Dermis blood vessel endothelial cell (primary cell): ENCODE measurements around the gene TPCN2. TPM values are rescaled to one million over a fixed set of nuclear protein-coding genes. Genes with fewer than 3 reads are reported as not detected.

ENCODE experiments used
- DNase-seq: peaks from one replicate; pipeline ENCODE4 v3.0.0; 2010
- total RNA-seq: library from RNA; depleted of rRNA; stranded (reverse); fragments of >200 nt; gene quantifications from 2 replicates; pipeline ENCODE4 v1.2.3, GENCODE V29; 2014

The TPCN2 gene
- total RNA-seq, 1 donor from 2014 or later, result 14.3 TPM

DNA sequence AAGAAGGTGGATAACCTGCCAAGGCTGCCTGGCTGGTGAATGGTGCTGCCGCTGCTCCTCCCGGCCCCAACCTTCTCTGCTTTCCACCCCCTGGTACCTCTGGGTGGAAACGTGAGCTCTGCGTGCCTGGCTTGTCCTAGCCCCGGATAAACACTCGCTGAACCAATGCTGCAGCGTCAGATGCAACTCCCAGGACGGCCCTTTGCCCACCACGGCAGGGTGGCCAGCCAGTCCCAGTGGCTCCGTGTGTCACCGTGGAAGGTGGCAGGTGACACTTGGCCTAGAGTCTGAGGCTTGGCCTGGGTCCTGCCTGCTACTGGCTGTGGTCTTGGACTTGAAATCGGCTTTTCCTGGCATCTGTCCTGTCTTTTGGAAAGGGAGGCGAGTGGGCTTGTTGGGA, 47.7 kb downstream of the TPCN2 start:
- DNase-seq, result no peak

GRCh38 chr11:69097263-69097662, 48.5 kb downstream of the TPCN2 start:
- DNase-seq, result no peak

- no peak for DNase-seq
Measured at GRCh38 chr11:69099180-69099579, 50.4 kb downstream of the TPCN2 start.

DNA sequence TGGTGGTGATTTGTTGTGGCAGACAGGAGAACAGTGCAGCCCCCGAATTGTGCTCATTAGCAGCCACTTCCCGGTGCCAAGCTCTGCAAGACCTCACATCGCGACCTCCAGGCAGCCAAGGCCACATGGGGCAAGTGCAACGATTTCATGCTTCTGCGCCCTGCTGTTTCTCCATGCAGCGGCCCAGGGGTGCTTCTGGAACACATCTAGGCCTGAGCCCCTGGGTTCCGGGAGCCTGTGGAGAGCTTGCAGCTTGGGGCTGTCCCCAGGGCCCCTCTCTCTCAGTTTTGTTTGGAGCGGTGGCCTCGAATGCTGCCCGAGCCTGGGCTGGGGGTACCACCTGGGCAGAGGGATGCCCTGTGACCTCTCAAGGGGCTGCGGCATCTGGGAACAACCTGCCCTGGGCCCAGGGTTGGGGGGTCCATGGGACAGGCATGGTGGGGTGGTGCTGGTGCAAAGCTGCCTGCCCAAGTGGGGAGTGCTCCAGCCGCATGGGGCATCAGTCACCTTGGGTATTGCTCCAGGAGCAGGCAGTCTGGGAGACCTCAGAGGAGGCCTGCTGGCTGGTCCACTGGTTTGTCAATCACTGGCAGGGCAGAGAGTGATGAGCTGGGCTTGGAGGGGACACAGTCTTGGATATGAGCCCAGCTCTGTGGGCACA, 51.9 kb downstream of the TPCN2 start:
- DNase-seq, result no peak

DNA sequence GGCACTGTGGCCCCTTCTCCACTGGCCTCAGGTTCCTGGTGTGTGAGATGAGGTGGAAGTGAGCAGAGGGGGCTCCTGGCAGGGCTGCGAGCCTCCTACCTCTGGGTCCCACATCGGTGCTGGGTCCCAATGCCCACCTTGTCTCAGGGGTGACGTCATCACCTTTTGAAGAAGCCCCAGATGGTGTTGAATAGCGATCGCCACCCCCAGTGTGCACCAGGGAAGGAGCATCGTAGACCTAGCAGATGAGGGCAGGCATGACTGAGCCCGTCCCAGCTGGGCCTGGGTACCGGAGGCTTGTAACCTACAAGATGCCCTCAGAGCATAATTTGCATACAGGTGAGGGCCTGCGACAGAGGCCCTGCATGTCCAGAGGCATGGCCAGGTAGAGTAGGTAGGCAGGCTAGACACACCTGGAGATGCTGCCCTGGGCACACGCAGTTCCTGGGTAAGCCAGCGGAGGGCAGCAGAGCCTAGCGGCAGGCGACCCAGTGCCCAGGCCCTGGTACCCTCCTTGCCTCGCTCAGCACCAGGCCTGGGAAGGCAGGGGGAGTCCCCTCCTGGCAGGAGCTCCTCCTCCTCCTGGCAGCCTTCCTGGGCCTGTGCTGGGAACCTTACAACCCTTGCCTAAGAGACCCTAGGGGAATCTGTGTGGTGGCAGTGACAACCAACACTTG, 52.5 kb downstream of the TPCN2 start:
- DNase-seq, result peak; percentile 83

GRCh38 chr11:69101792-69102695, 53.3 kb downstream of the TPCN2 start:
- DNase-seq, result no peak

GRCh38 chr11:69102732-69103615, 54.2 kb downstream of the TPCN2 start:
- DNase-seq, result peak; percentile 13

GRCh38 chr11:69104212-69104855, 55.6 kb downstream of the TPCN2 start:
- no peak for DNase-seq

GRCh38 chr11:69104856-69105395, 56.2 kb downstream of the TPCN2 start:
- no peak for DNase-seq

GRCh38 chr11:69105461-69106030, 56.8 kb downstream of the TPCN2 start:
- no peak for DNase-seq

GRCh38 chr11:69106031-69106811, 57.5 kb downstream of the TPCN2 start:
- peak; percentile 67 for DNase-seq

GRCh38 chr11:69107413-69107812, 58.7 kb downstream of the TPCN2 start:
- DNase-seq, result no peak

DNA sequence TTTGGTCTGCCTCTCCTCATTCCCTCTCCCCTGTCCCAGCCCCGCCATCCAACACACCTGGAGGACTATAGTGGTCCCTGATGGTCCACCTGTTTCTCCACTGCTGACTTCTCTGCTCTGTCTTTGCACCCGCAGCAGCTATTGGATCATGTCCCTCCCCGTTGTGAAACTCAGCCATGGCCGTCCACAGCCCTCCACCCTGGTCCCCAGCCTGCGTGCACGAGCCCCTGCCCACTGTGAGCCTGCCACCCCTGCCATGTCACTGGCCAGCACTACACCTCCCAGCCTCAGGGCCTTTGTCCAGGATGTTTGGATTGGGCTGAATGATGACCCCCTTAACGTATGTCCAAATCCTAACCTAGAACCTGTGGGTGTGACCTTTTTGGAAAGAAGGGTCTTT, 59.3 kb downstream of the TPCN2 start:
- no peak for DNase-seq

GRCh38 chr11:69108559-69108958, 59.8 kb downstream of the TPCN2 start:
- DNase-seq, result no peak

GRCh38 chr11:69109101-69109500, 60.4 kb downstream of the TPCN2 start:
- DNase-seq, result no peak

- DNase-seq, result no peak
Measured at GRCh38 chr11:69110451-69110850, 61.7 kb downstream of the TPCN2 start.

DNA sequence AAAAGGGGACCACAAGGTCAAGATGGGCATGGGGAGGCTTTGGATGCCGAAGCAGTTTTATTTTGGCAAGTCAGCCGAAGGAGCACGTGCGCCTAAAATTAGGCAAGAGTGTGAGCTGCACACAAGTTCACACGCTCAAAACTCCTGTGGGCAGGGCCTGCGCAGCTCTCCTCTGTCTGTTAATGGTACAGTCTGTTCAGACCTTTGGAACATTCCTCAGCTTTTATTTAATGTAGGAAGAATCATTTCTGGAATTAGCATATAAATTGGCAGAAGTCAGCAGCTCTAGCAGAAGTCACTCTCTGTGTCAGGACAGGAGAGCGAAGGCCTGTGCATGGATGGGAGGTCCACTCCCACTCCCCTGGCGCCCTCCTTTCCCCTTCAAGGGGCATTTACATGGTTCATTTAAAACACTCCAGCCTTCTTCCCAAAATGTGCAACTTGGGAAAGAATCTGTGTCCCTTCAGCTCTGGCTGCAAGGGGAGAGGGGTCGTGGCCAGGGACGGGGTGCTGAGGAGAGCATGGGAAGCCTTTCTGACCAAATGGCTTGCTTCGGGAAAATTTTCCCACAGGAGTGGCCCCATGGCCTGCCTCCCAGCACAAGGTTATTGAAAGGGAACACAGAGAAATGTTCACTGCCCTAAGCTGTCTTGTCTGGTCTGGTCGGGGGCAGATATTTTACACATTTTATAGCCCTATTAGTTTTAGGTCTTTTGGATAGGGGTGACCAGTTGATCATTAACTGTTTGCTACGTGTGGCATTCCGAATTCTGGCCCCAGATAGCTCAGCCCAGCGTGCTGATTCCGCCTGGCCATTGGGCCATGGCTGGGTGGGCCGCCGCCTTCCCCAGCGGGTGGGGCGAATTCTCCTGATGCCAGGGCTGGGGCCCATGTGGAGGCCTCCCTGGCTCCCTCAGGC, 63.2 kb downstream of the TPCN2 start:
- no peak for DNase-seq

DNA sequence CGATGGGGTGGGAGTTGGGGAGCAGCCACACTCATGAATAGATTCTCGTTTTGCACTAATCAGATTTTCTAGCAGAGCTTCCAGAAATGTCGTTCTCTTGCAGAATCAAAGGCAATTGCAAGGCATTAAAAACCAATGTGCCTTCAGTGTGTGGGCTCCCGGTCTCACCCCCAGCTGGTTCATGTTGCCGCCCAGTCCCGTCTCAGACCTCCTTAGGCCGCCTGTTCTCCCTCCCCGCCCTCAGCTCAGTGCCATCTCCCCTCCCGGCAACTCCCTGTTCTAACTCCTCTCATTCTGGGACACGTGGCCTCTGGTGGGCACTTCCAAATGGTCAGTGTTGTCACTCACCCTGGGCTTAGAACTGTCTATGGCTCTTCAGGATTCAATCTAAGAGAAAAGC, 64.5 kb downstream of the TPCN2 start:
- DNase-seq, result no peak

GRCh38 chr11:69113646-69114340, 65.1 kb downstream of the TPCN2 start:
- DNase-seq, result no peak
